Stimulated activated naive CD8-positive, alpha-beta T cell treated with anti-CD3 and anti-CD28 coated beads, Interleukin-15, Interleukin-2, amounts not matched to agents 100 ng/mL and 50 ng/mL, for 24 hours (primary cell): Measurements from ENCODE around the gene SRSF3.

Experiments
- H3K27ac Mint-ChIP-seq: one replicate; pipeline ENCODE4 v1.8.0; 2021; ENCODE audit warnings: mild to moderate bottlenecking, mixed read lengths
- H3K27me3 Mint-ChIP-seq: one replicate; pipeline ENCODE4 v1.8.0; 2021; ENCODE audit warnings: mixed read lengths
- H3K36me3 Mint-ChIP-seq: one replicate; pipeline ENCODE4 v1.8.0; 2021; ENCODE audit warnings: low read depth, mixed read lengths
- H3K4me1 Mint-ChIP-seq: one replicate; pipeline ENCODE4 v1.8.0; 2021; ENCODE audit warnings: low read depth, mixed read lengths
- H3K4me3 Mint-ChIP-seq: one replicate; pipeline ENCODE4 v1.8.0; 2021; ENCODE audit warnings: mild to moderate bottlenecking, mixed read lengths
- H3K9me3 Mint-ChIP-seq: one replicate; pipeline ENCODE4 v1.8.0; 2021; ENCODE audit warnings: mixed read lengths

Gene SRSF3

GRCh38 chr6:36594029-36594815 is at the start of gene SRSF3:
Gene SRSF3 (plus strand): TSS chr6:36594362. CDS start chr6:36596763, 2,401 bp downstream.
- no peaks in the 10 kb centered on the region for H3K27me3 Mint-ChIP-seq
- peaks cover 53% of the 10 kb centered on the region for H3K36me3 Mint-ChIP-seq
- peak within 1 kb of the TSS; percentile 99 for H3K27ac Mint-ChIP-seq
- peaks cover 53% of the 10 kb centered on the region for H3K4me1 Mint-ChIP-seq
- peak within 1 kb of the TSS; percentile 96 for H3K4me3 Mint-ChIP-seq
- H3K9me3 Mint-ChIP-seq, result no peaks in the 10 kb centered on the region

DNA sequence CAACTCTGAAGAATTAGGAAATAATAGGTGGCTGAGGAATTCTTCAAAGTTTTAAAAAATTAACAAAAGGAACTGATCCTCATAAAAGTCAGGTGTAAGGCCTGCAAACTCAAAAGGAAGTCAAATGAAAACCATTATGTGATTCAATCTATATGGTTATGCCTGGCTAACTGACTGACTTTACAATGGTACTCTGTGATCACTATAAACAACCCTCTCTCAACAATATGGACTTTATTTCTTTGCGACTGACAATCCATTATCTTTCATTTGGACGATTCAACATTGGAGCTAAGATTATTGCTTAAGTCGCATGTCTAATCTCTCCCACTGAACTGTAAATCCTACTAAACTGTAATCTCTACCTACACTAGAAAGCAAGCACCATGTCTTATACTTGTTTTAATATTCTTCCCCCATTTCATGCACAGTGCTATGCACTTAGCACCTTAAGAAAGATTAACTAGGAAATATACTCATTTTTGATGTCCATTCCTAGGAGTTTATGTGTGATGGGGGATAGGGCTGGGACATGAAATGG is 48.3 kb upstream of the SRSF3 start:
- Mint-ChIP-seq H3K27ac (peak overlapping the region; percentile 99), H3K27me3 (no peaks in the 10 kb centered on the region), H3K9me3 (no peaks in the 10 kb centered on the region), H3K36me3 (peaks cover 22% of the 10 kb centered on the region), H3K4me1 (peaks cover 66% of the 10 kb centered on the region), H3K4me3 (peak overlapping the region; percentile 99)

DNA sequence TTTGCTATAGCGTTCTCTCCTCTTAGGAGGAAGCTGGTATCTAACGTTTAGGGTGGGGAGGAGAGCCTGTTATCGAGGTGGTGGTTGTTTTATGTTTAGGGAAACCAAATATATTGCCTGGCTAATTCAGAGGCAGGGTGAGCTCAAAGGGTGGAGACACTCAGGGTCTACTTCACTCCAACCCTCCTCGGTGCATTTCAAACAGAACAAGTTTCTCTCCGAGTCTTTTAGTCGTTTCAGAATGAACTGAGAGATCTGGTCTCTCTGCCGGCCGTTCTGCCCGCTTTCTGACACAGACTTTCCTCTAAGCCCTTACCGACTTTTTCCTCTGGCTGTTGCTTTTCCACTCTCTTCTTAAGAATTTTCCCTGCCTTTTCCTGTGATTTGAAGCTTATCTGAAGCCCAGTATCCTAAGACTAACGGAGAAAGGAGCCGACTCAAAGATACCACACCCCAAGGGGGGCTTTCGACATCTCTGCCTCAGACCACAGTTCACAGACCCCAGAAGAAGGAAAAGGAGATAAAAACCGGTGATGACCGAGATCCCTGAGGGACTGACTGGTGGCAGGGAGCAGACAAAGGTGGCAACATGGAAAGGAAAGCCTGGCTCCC is 47.7 kb upstream of the SRSF3 start:
- peak overlapping the region; percentile 99 for H3K4me3 Mint-ChIP-seq
- peaks cover 60% of the 10 kb centered on the region for H3K4me1 Mint-ChIP-seq

DNA sequence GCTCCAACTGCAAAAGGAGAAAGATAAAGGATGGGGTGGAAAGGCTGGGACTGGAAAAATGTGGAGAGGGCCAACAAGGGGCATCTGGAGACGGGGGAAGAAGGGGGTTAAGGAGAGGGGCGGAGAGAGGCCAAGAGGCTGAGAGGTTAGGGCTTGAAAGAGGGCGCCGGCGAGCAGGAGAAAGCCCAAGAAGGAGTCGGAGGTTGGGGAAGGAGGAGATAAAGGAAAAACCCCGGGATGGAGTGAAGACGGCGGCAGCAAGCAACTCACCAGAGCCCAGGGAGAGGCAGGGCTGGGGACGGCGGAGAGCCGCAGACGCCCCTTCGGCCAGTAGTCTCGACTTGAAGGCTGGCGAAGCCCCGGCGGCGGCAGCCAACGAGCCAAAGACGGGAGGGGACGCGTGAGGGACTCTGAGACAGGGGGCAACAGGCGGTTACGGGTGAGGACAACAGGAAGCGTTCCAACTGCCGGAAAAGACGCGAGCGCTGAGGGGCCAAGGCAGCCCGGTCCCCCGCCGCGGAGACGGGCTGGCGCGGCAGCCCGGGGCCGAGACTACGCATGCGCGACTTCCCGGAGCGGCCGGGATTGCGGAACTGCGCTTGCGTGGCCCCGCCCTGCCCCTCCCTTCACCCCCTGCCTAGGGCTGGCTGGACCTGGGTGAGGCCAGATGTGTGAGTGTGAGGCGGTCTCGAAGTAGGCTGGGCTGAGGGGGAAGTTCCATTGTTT is 47.1 kb upstream of the SRSF3 start, which contains the start of gene STK38:
Gene STK38 (minus strand): TSS at position 560 of the 726 bp plus-strand sequence. CDS start 7,277 bp downstream, outside the sequence.
- H3K36me3 Mint-ChIP-seq, result peaks cover 12% of the 10 kb centered on the region
- peak within 1 kb of the TSS; percentile 99 for H3K27ac Mint-ChIP-seq
- H3K4me1 Mint-ChIP-seq, result peaks cover 53% of the 10 kb centered on the region
- no peaks in the 10 kb centered on the region for H3K27me3 Mint-ChIP-seq
- H3K9me3 Mint-ChIP-seq, result no peaks in the 10 kb centered on the region
- peak within 1 kb of the TSS; percentile 99 for H3K4me3 Mint-ChIP-seq

More for the DNA sequence above, 47.7 kb upstream of the SRSF3 start:
- Mint-ChIP-seq H3K36me3 (peaks cover 18% of the 10 kb centered on the region), H3K27ac (peak overlapping the region; percentile 99), H3K27me3 (no peaks in the 10 kb centered on the region), H3K9me3 (no peaks in the 10 kb centered on the region)

DNA sequence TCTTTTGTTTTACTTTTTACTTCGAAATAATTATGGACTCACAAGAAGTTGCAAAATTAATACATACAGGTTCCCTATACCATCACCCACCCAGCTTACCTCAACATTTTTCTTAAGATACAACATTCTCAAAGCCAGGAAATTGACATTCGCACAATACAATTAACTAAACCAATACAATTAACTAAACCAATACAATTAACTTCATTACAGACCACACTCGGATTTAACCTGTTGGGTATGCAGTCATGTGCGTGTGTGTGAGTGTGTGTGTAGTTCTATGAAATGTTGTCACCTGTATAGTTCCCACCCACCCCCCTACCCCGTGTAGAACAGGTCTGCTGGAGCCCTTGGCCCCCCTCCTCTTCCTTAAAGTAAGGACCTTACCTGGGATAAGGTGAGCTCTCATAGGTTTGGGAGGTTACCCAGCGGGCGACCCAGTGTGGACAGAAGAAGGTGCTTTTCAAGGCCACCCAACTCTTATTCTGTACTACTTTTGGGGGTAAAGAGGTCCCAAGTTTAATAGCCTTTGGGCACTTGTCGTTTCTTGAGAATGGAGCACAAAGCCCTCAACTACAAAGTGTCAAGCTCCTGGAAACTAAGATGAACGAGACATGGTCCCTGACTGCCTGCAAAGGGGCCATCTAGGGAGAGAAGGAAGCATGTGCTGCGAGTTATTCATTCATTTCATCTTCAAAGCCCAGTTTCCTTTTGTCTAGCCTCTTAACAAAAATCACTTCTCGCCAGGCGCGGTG is 46.3 kb upstream of the SRSF3 start:
- peaks cover 12% of the 10 kb centered on the region for H3K36me3 Mint-ChIP-seq
- peak overlapping the region; percentile 99 for H3K27ac Mint-ChIP-seq
- H3K27me3 Mint-ChIP-seq, result no peaks in the 10 kb centered on the region
- peak overlapping the region; percentile 99 for H3K4me3 Mint-ChIP-seq
- H3K4me1 Mint-ChIP-seq, result peaks cover 46% of the 10 kb centered on the region
- H3K9me3 Mint-ChIP-seq, result no peaks in the 10 kb centered on the region

DNA sequence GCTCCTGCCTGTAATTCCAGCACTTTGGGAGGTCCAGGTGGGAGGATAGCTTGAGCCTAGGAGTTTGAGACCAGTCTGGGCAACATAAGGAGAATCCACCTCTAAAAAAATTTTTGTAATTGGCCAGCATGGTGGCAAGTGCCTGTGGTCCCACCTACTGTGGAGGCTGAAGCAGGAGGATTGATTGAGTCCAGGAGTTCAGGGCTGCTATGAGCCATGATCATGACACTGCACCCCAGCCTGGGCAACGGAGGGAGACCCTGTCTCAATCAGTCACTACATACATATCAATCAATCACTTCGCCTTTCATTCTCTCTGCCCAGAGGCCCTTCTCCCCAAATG is 45.8 kb upstream of the SRSF3 start:
- Mint-ChIP-seq H3K4me1 (peaks cover 40% of the 10 kb centered on the region), H3K27me3 (no peaks in the 10 kb centered on the region), H3K36me3 (peaks cover 8% of the 10 kb centered on the region), H3K27ac (peak overlapping the region; percentile 58), H3K4me3 (peak overlapping the region; percentile 32), H3K9me3 (no peaks in the 10 kb centered on the region)

- no peak overlapping the region for H3K27ac Mint-ChIP-seq
Observed at GRCh38 chr6:36550473-36551000, 43.6 kb upstream of the SRSF3 start.

GRCh38 chr6:36555750-36556252 is 38.4 kb upstream of the SRSF3 start:
- Mint-ChIP-seq H3K9me3 (no peaks in the 10 kb centered on the region), H3K27me3 (no peaks in the 10 kb centered on the region), H3K27ac (no peak overlapping the region), H3K36me3 (no peaks in the 10 kb centered on the region), H3K4me1 (no peaks in the 10 kb centered on the region), H3K4me3 (no peak overlapping the region)

More at GRCh38 chr6:36550473-36551000, 43.6 kb upstream of the SRSF3 start:
- Mint-ChIP-seq H3K36me3 (no peaks in the 10 kb centered on the region), H3K27me3 (no peaks in the 10 kb centered on the region), H3K4me1 (peaks cover 20% of the 10 kb centered on the region), H3K9me3 (no peaks in the 10 kb centered on the region), H3K4me3 (no peak overlapping the region)

DNA sequence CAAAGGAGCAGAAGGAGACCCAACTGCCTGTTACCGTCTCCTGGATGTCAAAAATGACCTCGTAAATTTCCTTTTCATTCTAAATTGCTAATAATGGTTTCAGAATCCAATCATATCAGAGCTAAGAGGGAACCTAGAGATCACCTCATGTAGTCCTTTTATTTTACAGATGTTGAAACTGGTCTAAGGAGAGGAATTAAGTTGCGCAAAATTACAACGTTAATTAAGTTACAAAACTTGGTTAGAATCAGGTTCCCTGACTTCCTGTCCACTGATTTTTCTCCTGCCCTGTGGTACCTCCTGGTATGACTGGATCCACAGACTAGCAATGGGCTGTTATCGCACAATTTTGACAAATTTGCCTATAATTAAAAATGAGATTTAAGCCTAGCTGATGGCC is 37.9 kb upstream of the SRSF3 start:
- H3K27ac Mint-ChIP-seq, result no peak overlapping the region
- H3K4me1 Mint-ChIP-seq, result no peaks in the 10 kb centered on the region

GRCh38 chr6:36559011-36559793 is 35.0 kb upstream of the SRSF3 start:
- Mint-ChIP-seq H3K27me3 (no peaks in the 10 kb centered on the region), H3K4me1 (no peaks in the 10 kb centered on the region), H3K9me3 (no peaks in the 10 kb centered on the region), H3K4me3 (no peak overlapping the region), H3K36me3 (no peaks in the 10 kb centered on the region), H3K27ac (no peak overlapping the region)

More for the DNA sequence above, 37.9 kb upstream of the SRSF3 start:
- Mint-ChIP-seq H3K4me3 (no peak overlapping the region), H3K36me3 (no peaks in the 10 kb centered on the region), H3K27me3 (no peaks in the 10 kb centered on the region), H3K9me3 (no peaks in the 10 kb centered on the region)

DNA sequence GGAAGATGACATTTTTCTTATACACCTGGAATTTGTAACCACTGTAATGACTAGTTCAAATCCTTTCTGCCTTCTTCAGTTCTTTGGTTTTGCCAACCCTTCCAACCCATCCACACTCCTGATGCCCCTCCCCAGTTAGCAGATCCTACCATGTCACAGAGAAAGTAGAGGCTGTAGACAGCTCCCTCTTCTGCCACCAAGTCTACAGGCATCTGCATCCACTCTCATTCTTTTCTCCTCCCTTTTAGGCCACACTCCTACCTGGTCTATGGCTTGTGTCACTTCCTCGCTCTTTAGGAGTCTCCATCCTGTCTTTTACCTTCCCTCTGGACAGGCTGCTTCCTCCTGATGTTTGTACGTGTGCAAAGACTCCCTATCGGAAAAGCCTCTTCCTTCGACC is 33.3 kb upstream of the SRSF3 start:
- H3K27ac Mint-ChIP-seq, result no peak overlapping the region
- no peaks in the 10 kb centered on the region for H3K36me3 Mint-ChIP-seq
- H3K4me3 Mint-ChIP-seq, result no peak overlapping the region
- no peaks in the 10 kb centered on the region for H3K9me3 Mint-ChIP-seq
- H3K27me3 Mint-ChIP-seq, result no peaks in the 10 kb centered on the region
- no peaks in the 10 kb centered on the region for H3K4me1 Mint-ChIP-seq

- Mint-ChIP-seq H3K27me3 (no peaks in the 10 kb centered on the region), H3K36me3 (no peaks in the 10 kb centered on the region), H3K4me3 (no peak overlapping the region), H3K9me3 (no peaks in the 10 kb centered on the region), H3K27ac (no peak overlapping the region), H3K4me1 (no peaks in the 10 kb centered on the region)
Observed at GRCh38 chr6:36563237-36563927, 30.8 kb upstream of the SRSF3 start.

GRCh38 chr6:36563928-36564284 is 30.3 kb upstream of the SRSF3 start:
- Mint-ChIP-seq H3K27ac (no peak overlapping the region), H3K4me1 (no peaks in the 10 kb centered on the region), H3K36me3 (no peaks in the 10 kb centered on the region), H3K4me3 (no peak overlapping the region), H3K9me3 (no peaks in the 10 kb centered on the region), H3K27me3 (no peaks in the 10 kb centered on the region)
